ENCODE measurements around the gene ORAI2. TPM values are rescaled to one million over a fixed set of nuclear protein-coding genes. Genes with fewer than 3 reads are reported as not detected.
"Not testable (repeated sequence)": the region's sequence is repeated elsewhere in the genome, so short reads cannot be mapped to it uniquely, and the experiment has no call there.

ORAI2 gene
- total and polyA plus RNA-seq, 8 donors, result 0.58 to 44.3 (median 8.0) TPM; not detected in 1

GRCh38 chr7:102478314-102479208, 45.2 kb downstream of the ORAI2 start, which contains the start of gene POLR2J:
POLR2J (minus strand) TSS chr7:102478922; CDS start chr7:102478860, 62 bp downstream.
- TF ChIP-seq POLR2AphosphoS5 (IDR thresholded peaks at IDR 0.05) (peak in 2 of 3 donors; percentile 6 to 51), CTCF (IDR thresholded peaks at IDR 0.05) (peak in 3 of 7 experiments; percentile 30 to 60 (median 56))
- Histone ChIP-seq H3K36me3 (peaks cover 2 to 18% (median 14%) of the 10 kb centered on the region in 4 donors), H3K27ac (peak within 1 kb of the TSS in 2 of 5 donors; percentile 75 to 82), H3K4me3 (peak within 1 kb of the TSS; percentile 46 to 55 (median 54))
- 0 to 1% (median 0%) methylated on average over 16 to 49 of the region's 72 CpGs for WGBS, 5 donors
- H3K9me3 ChIP-seq; intact Hi-C loops (cut with DNase I; ENCODE audit: low total_unique reads); H3K27me3 ChIP-seq; H3K4me1 ChIP-seq: not testable (repeated sequence)
- DNase-seq, result peak; percentile 89 to 93

GRCh38 chr7:102479209-102479584, 45.8 kb downstream of the ORAI2 start:
- 0% methylated on average over 1 to 2 of the region's 10 CpGs; no CpG with 5 or more reads in 2 of the 5 donors for WGBS, 5 donors
- intact Hi-C loops (cut with DNase I; ENCODE audit: low total_unique reads); H3K27ac ChIP-seq; H3K9me3 ChIP-seq; H3K27me3 ChIP-seq; DNase-seq; H3K4me3 ChIP-seq; H3K4me1 ChIP-seq: not testable (repeated sequence)
- peaks cover 0 to 11% (median 8%) of the 10 kb centered on the region in 4 donors for H3K36me3 ChIP-seq

- H3K4me3 ChIP-seq; H3K27ac ChIP-seq; H3K4me1 ChIP-seq; H3K27me3 ChIP-seq; H3K36me3 ChIP-seq; intact Hi-C loops (cut with DNase I; ENCODE audit: low total_unique reads); H3K9me3 ChIP-seq: not testable (repeated sequence)
- TF ChIP-seq CTCF (IDR thresholded peaks at IDR 0.05), result peak in 3 of 7 experiments; percentile 19 to 49 (median 31)
- 1 to 8% (median 4%) methylated on average over 6 to 8 of the region's 11 CpGs for WGBS, 5 donors
- peak in 1 of 2 donors; percentile 59 for DNase-seq
Observed at GRCh38 chr7:102479982-102480637, 46.7 kb downstream of the ORAI2 start.

GRCh38 chr7:102481962-102482361, 48.6 kb downstream of the ORAI2 start:
- H3K4me3 ChIP-seq; H3K27me3 ChIP-seq; H3K4me1 ChIP-seq; intact Hi-C loops (cut with DNase I; ENCODE audit: low total_unique reads); H3K36me3 ChIP-seq; H3K9me3 ChIP-seq; DNase-seq; H3K27ac ChIP-seq: not testable (repeated sequence)
- WGBS, 5 donors, result no CpG with 5 or more reads among the region's 10 CpGs

- H3K9me3 ChIP-seq; H3K4me1 ChIP-seq; H3K27ac ChIP-seq; DNase-seq; H3K4me3 ChIP-seq; H3K36me3 ChIP-seq; intact Hi-C loops (cut with DNase I; ENCODE audit: low total_unique reads); H3K27me3 ChIP-seq: not testable (repeated sequence)
- WGBS, 5 donors, result no CpG with 5 or more reads among the region's 5 CpGs
Observed at GRCh38 chr7:102484317-102484716, 50.9 kb downstream of the ORAI2 start.

- H3K27ac ChIP-seq; H3K36me3 ChIP-seq; intact Hi-C loops (cut with DNase I; ENCODE audit: low total_unique reads); H3K4me3 ChIP-seq; H3K4me1 ChIP-seq; H3K27me3 ChIP-seq; H3K9me3 ChIP-seq: not testable (repeated sequence)
- DNase-seq, result peak in 1 of 2 donors; percentile 88
- 58 to 92% (median 72%) methylated on average over 2 to 3 of the region's 12 CpGs; no CpG with 5 or more reads in 1 of the 5 donors for WGBS, 5 donors
Observed at GRCh38 chr7:102490529-102491075, 57.2 kb downstream of the ORAI2 start.

GRCh38 chr7:102493220-102493935, 60.0 kb downstream of the ORAI2 start:
- DNase-seq, result peak in 1 of 2 donors; percentile 47
- H3K27me3 ChIP-seq; intact Hi-C loops (cut with DNase I; ENCODE audit: low total_unique reads): not testable (repeated sequence)

GRCh38 chr7:102494026-102494425, 60.7 kb downstream of the ORAI2 start:
- 13 to 59% (median 31%) methylated on average over 4 to 8 of the region's 15 CpGs; no CpG with 5 or more reads in 1 of the 5 donors for WGBS, 5 donors

More at GRCh38 chr7:102493220-102493935, 60.0 kb downstream of the ORAI2 start:
- WGBS, 5 donors, result no CpG with 5 or more reads among the region's 33 CpGs
- not testable (repeated sequence) for H3K27ac ChIP-seq, H3K4me3 ChIP-seq, H3K36me3 ChIP-seq, H3K4me1 ChIP-seq, H3K9me3 ChIP-seq

More at GRCh38 chr7:102494026-102494425, 60.7 kb downstream of the ORAI2 start:
- Histone ChIP-seq H3K27ac (peak overlapping the region in 1 of 5 donors; percentile 66), H3K4me3 (peak overlapping the region in 1 of 4 donors; percentile 20)
- H3K9me3 ChIP-seq; H3K27me3 ChIP-seq; intact Hi-C loops (cut with DNase I; ENCODE audit: low total_unique reads); DNase-seq; H3K4me1 ChIP-seq; H3K36me3 ChIP-seq: not testable (repeated sequence)

All from stomach (tissue), 9 donors.